Fibroblast of pulmonary artery (primary cell): ENCODE results near the gene RECK.
A peak's percentile ranks its signal among the peaks of the same experiment; 100 is the strongest.

ENCODE experiments used
- DNase-seq: peaks from one replicate; pipeline ENCODE4 v3.0.0-alpha.2; 2010; ENCODE audit warnings: low read depth
- H3K4me3 ChIP-seq: replicated peaks from 2 replicates; pipeline ENCODE4 v1.5.1; 2011; ENCODE audit warnings: low read depth, mild to moderate bottlenecking, control low read depth, low read length, moderate library complexity
- CTCF ChIP-seq: IDR thresholded peaks from 2 replicates; pipeline ENCODE4 v1.5.1; 2011; ENCODE audit warnings: mild to moderate bottlenecking, control low read depth, low read length, inconsistent platforms; ENCODE audit errors: missing control alignments

Gene RECK

GRCh38 chr9:36137392-36138004, 100.8 kb downstream of the RECK start:
- peak overlapping the region; percentile 63 for H3K4me3 ChIP-seq
- no peak for TF ChIP-seq CTCF
- peak; percentile 25 for DNase-seq

GRCh38 chr9:36138496-36138895, 101.8 kb downstream of the RECK start:
- no peak overlapping the region for H3K4me3 ChIP-seq
- DNase-seq, result no peak
- TF ChIP-seq CTCF, result no peak

- no peak overlapping the region for H3K4me3 ChIP-seq
- no peak for TF ChIP-seq CTCF
- DNase-seq, result no peak
These were observed 102.2 kb downstream of the RECK start for GRCh38 chr9:36138901-36139300.

GRCh38 chr9:36140086-36141084, 103.7 kb downstream of the RECK start:
- no peak overlapping the region for H3K4me3 ChIP-seq
- TF ChIP-seq CTCF, result no peak
- DNase-seq, result no peak

GRCh38 chr9:36141288-36141687, 104.6 kb downstream of the RECK start:
- DNase-seq, result peak; percentile 50
- no peak overlapping the region for H3K4me3 ChIP-seq
- TF ChIP-seq CTCF, result peak; percentile 49

GRCh38 chr9:36141761-36142160, 105.0 kb downstream of the RECK start:
- H3K4me3 ChIP-seq, result no peak overlapping the region
- no peak for TF ChIP-seq CTCF
- no peak for DNase-seq
